HG02759 (cell line): Measurements from ENCODE around the gene ZNF668.

Experiments used
- ATAC-seq: cut with Tn5 transposase; IDR thresholded peaks from one replicate; pipeline ENCODE4 v1.9.1; 2021; ENCODE audit warnings: mild to moderate bottlenecking, moderate library complexity; ENCODE audit not compliant: unreplicated experiment

Gene ZNF668

DNA sequence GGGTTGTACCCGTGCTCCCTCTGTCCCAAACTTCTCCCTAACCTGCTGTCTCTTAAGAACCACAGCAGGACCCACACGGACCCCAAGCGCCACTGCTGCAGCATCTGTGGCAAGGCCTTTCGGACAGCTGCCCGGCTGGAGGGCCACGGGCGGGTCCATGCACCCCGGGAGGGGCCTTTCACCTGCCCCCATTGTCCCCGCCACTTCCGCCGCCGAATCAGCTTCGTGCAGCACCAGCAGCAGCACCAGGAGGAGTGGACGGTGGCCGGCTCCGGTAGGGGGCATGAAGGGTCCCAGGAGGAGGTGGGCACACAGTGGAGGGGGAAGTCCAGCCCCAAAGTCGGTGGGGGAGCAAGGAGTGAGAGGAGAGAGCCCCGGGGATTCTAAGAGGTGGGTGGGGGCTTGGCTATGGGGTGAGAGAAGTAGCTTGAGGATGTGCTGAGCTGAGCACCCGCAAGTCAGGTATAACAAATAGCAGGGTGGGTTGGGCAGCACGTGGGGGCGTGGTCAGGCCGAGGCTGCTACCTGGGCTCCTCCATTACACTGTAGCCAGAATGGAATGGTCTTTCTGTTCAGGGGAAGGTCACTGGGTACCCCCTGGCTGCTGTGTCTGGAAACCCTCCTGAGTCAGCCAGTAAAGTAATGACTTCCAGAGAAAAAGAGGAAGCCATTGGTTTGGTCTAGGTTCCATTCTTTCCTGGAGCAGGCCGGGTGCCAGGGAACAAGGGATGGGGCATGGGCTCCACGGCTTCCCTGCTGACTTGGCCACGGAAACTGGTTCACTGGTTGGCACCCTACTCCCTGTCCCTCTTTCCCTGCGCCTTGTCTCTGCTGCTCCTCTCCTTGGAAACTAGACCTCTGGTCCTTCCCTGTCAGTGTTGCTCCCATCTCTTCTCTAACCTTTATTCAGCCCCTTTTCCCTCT, 7.7 kb upstream of the ZNF668 start:
- ATAC-seq = no peak

DNA sequence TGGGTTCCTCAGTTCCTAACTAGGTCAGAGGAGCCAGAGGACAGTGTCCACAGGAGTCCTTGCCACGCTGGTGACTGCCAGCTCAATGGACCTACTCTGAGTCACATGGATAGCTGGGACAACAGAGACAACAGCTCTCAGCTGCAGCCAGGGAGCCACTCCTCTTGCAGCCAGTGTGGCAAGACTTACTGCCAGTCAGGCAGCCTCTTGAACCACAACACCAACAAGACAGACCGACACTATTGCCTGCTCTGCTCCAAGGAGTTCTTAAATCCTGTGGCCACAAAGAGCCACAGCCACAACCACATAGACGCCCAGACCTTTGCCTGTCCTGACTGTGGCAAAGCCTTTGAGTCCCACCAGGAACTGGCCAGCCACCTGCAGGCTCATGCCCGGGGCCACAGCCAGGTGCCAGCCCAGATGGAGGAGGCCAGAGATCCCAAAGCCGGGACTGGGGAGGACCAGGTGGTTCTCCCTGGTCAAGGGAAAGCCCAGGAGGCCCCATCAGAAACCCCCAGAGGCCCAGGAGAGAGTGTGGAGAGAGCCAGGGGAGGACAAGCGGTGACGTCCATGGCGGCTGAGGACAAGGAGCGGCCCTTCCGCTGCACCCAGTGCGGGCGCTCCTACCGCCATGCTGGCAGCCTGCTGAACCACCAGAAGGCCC, 6.8 kb upstream of the ZNF668 start:
- ATAC-seq = no peak

DNA sequence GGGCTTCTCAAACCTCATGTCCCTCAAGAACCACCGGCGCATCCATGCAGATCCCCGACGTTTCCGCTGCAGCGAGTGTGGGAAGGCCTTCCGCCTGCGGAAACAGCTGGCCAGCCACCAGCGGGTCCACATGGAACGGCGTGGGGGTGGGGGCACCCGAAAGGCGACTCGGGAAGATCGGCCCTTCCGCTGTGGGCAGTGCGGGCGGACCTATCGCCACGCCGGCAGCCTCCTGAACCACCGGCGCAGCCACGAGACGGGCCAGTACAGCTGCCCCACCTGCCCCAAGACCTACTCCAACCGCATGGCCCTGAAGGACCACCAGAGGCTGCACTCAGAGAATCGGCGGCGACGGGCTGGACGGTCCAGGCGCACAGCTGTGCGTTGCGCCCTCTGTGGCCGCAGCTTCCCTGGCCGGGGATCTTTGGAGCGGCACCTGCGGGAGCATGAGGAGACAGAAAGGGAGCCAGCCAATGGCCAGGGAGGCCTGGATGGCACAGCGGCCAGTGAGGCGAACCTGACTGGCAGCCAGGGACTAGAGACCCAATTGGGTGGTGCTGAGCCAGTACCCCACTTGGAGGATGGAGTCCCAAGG, 6.1 kb upstream of the ZNF668 start:
- ATAC-seq = no peak

DNA sequence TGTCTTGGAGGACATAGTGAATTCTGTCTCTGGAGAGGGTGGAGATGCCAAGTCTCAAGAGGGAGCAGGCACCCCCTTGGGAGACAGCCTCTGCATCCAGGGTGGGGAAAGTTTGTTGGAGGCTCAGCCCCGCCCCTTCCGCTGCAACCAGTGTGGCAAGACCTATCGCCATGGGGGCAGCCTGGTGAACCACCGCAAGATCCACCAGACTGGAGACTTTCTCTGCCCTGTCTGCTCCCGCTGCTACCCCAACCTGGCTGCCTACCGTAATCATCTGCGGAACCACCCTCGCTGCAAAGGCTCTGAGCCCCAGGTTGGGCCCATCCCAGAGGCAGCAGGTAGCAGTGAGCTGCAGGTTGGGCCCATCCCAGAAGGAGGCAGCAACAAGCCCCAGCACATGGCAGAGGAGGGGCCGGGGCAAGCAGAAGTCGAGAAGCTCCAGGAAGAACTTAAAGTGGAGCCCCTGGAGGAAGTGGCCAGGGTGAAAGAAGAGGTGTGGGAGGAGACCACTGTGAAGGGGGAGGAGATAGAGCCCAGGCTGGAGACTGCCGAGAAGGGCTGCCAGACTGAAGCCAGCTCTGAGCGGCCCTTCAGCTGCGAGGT, 5.4 kb upstream of the ZNF668 start:
- no peak for ATAC-seq

DNA sequence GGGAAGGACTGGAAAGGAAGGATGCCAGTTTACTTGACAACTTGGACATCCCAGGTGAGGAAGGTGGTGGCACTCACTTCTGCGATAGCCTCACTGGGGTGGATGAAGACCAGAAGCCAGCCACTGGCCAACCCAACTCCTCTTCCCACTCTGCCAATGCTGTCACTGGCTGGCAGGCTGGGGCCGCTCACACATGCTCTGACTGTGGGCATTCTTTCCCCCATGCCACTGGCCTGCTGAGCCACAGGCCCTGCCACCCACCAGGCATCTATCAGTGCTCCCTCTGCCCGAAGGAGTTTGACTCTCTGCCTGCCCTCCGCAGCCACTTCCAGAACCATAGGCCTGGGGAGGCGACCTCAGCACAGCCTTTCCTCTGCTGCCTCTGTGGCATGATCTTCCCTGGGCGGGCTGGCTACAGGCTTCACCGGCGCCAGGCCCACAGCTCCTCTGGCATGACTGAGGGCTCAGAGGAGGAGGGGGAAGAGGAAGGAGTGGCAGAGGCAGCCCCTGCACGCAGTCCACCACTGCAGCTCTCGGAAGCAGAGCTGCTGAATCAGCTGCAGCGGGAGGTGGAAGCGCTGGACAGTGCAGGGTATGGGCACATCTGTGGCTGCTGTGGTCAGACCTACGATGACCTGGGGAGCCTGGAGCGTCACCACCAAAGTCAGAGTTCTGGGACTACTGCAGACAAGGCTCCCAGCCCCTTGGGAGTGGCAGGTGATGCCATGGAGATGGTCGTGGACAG, 4.7 kb upstream of the ZNF668 start:
- ATAC-seq = no peak

DNA sequence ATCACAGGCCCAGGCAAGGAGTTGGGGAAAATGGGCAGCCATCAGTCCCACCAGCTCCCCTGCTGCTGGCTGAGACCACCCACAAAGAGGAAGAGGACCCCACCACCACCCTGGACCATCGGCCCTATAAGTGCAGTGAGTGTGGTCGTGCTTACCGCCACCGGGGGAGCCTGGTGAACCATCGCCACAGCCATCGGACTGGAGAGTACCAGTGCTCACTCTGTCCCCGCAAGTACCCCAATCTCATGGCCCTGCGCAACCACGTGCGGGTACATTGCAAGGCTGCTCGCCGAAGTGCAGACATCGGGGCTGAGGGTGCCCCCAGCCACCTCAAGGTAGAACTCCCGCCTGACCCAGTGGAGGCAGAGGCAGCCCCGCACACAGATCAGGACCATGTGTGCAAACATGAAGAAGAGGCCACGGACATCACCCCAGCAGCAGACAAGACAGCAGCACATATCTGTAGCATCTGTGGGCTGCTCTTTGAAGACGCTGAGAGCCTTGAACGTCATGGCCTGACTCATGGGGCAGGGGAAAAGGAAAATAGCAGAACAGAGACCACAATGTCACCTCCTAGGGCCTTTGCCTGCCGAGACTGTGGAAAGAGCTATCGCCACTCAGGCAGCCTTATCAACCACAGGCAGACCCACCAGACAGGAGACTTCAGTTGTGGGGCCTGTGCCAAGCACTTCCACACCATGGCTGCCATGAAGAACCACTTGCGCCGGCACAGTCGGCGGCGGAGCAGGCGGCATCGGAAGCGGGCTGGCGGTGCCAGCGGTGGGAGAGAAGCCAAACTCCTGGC, 3.8 kb upstream of the ZNF668 start:
- ATAC-seq = no peak

DNA sequence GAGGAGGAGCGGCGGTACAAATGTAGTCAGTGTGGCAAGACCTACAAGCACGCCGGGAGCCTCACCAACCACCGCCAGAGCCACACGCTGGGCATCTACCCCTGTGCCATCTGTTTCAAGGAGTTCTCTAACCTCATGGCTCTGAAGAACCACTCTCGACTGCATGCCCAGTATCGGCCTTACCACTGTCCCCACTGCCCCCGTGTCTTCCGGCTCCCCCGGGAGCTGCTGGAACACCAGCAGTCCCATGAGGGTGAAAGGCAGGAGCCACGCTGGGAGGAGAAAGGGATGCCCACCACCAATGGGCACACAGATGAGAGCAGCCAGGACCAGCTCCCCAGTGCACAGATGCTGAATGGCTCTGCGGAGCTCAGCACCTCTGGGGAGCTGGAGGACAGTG, 3.0 kb upstream of the ZNF668 start:
- ATAC-seq = no peak

DNA sequence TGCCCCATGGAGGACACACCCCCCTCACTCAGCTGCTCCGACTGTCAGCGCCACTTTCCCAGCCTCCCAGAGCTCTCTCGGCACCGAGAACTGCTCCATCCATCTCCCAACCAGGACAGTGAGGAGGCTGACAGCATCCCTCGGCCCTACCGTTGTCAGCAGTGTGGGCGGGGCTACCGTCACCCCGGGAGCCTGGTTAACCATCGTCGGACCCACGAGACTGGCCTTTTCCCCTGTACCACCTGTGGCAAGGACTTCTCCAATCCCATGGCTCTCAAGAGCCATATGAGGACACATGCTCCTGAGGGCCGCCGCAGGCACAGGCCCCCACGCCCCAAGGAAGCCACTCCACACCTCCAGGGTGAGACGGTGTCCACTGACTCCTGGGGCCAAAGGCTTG, 2.3 kb upstream of the ZNF668 start:
- no peak for ATAC-seq

DNA sequence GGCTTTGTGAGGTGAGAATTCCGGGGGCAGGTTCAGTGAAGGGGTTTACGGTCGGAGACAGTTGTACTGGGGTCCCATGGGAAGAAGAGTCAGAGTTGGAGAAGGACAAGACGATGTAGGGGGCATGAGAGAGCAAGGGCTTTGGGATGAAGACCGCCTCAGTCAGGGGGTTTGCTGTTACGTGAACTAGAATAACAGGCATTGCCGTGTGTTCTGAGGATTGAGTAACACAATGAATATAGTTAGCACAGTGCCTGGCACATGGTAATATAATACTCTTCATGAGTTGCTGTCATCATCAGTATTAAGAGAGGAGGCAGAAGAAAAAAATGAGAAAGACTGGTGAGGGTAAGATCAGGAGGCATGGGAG, 759 bp upstream of the ZNF668 start:
- no peak for ATAC-seq

DNA sequence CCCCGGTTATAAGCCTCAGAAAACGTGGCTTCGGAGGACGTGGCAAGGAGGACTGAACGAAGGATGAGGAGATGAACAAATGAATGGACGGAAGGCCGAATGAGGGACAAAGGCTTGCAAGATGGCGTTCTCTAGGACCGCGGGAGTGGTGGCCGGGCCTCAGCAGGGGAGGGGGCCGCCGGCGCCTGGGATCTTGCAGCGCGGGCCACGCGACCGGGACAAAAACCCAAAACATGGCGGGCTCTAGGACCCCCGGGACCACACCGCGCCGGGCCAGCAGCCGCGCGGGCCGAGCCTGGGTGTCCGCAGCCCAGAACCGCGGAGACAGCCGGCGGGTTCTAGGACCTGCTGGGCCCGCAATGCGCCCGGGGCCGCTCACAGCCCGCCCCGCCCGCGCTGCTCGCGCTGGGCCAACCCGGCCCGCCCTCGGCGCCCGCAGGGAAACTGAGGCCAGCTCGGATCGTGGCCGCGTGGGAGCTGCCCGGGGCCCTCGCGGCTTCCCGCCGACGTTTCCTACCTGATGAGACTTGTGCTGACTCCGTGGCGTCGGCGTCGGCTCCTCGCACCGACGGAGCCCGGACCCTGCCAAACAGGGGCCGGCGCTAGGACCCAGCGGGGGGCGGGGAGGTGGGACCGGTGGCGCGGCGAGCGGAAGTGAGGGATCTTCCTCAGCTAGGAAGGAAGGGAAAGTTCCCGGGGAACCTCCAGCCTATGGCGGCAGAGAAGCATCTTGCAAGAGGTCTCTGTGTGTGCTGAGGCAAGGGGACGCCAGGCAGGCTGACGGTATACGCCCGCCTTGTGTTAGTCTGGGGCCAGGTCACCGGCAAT, 684 bp downstream of the ZNF668 start:
- ATAC-seq = peak; percentile 60

DNA sequence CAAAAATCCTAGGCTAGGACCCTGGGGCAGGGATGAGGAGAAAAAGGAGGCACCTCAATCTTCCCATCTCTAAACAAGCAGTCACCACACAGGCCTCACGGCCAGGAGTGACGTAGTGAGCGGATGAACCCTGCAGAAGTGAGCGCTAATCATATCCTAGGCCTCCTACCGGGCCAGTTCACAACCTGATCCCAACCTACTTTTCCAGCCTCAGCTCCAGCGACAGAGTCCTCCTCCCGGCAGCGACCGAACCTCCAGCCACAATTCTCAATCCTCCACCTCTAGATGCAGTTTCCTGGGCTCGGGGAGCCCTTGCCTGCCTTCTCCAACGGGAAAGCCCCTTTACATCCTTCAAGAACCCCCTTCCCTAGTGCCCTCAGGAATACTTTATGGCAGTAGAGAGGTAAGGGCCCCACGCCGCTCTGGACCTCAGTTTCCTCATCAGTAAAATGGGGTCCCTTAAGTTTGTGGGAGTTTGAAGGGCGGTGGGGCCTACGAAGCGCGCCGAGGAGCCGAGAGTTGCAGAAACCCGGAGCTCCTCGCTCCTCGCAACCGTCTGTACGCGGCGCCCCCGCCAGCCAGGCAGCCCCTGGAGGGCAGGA, 1.4 kb downstream of the ZNF668 start:
- no peak for ATAC-seq

DNA sequence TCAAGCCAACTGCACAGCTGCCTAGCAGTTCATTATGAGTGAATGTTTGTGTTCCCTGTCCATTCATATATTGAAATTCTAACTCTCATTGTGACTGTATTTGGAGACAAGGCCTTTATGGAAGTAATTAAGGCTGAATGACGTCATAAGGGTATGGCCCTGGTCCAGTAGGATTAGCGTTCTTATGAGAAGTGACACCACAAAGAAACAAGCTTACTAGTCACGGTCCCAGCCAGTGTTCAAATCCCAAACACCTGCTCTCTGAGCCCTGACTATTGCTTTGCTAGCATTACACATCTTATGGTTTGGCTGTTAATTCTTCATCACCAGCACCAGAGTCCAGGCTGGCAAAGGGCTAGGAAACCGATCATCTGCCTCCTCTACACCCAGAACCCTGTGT, 2.2 kb downstream of the ZNF668 start:
- no peak for ATAC-seq

DNA sequence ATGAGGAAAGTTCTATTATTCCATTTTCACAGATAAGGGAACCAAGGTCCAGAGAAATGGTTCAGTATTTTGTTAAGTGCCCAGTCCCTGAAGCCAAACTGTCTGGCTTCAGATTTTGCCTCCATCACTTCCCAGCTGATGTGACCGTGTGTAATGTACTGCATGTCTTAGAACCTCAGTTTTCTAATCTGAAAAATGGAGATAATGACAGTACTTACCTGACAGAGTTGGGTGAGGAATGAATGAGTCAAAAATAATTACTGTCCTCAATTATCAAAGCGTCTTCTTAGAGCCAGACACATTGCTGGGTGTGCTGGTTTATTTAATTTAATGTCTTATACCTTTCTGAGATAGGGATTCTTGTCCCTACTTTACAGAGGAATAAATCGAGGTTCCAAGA, 6.7 kb downstream of the ZNF668 start:
- ATAC-seq = no peak

DNA sequence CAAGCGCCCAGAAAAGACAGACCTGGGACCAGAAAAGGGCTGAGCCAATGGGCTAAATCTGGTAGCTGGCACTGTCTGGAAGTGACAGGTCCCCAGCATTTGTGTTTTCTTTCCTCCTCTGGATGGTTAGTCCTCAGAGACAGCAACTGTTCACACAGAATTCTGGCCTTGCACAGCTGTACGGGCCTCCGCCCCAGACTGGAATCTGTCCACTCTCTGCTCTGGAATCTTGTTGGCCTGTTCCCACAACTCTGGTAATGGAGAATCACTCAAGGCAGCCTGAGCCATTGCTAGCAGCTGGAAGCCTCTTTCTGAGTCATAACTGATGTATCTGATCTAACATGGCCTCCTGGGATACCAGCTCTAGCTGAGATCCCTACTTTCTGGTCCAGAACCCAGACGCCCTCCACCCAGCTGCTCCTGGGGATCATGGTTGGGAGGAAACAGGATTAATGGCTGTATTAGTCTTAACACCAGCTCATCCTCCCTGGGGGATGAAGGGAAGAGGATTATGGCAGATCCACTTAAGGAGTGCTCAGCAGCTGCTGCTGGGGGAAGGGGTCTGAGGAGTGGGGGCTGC, 9.1 kb downstream of the ZNF668 start:
- ATAC-seq = no peak

DNA sequence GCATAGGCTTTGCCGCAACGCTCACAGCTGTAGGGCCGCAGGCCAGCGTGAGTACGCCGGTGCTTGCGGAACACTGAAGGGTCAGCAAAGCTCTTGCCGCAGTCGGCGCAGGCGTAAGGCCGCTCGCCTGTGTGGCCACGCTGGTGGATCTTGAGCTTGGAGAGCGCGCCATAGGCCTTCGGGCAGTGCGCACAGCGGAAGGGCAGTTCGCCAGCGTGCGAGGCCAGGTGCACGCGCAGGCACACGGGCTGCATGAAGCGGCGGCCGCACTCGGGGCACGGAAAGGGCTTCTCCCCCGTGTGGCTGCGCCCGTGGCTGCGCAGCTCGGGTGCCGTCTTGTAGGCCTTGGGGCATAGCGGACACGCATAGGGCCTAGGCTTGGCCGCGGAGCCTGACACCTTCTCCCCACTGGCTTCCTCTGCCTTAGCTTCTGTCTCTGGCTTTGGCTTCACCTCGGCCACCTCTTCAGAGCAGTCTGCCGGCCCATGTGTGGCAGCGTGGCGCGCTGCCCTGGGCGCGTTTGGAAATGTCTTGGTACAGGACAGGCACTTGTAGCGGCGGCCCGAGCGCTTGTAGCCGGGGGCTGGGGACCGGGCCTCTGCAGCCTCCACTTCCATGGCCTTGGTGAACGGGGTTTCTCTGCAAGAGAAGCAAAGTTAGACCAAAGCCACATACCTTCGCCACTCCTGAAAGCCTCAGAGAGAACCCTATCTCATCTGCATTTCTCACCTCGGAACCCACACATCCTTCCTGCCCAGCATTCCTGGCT, 10.0 kb downstream of the ZNF668 start:
- ATAC-seq = no peak

DNA sequence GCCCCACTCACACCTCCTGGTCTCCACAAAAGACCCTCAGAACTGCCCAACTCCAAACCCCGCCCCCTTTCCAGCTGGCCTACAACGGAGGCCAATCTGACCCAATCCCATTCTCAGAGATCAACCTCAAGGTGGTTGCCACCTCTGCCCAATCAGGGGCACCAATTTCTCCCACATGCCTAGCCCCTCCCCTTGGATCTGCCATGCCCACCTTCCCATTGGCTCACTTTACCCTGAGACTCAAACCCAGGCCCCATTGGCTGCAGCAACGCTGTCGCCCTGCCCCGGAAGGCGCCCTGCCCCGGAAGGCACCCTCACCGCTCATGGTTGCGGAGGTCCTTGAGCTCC, 10.6 kb downstream of the ZNF668 start:
- ATAC-seq = no peak

DNA sequence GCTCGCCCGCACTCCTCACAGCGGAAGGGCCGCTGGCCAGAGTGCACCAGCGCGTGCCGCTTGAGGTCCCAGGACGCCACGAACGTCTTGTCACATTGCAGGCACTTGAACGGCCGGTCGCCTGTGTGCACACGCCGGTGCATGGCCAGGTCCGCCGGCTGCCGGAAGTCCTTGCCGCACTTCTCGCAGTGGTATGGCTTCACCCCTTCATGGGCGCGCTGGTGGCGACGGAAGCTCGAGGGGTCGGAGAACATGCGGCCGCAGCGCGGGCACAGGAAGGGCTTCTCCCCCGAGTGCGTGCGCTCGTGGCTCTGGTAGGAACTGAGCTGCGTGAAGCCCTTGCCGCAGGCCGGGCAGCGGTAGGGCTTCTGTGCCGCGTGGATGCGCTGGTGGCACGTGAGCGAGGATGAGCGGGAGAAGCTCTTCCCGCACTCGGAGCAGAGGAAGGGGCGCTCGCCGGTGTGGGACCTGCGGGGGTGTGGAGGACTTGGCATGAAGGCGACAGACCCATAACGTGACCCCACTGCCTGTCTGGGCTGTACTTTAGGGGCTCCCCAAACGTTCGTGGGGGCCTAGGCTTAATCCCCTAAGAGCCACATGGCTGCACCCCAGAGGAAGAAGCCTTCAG, 12.1 kb downstream of the ZNF668 start:
- no peak for ATAC-seq
